ENCODE data around the gene ACSS1. TPM values are rescaled to one million over a fixed set of nuclear protein-coding genes. Genes with fewer than 3 reads are reported as not detected.

Gene ACSS1
- total RNA-seq, 1 experiment from 2014 or later = 12.8 TPM

DNA sequence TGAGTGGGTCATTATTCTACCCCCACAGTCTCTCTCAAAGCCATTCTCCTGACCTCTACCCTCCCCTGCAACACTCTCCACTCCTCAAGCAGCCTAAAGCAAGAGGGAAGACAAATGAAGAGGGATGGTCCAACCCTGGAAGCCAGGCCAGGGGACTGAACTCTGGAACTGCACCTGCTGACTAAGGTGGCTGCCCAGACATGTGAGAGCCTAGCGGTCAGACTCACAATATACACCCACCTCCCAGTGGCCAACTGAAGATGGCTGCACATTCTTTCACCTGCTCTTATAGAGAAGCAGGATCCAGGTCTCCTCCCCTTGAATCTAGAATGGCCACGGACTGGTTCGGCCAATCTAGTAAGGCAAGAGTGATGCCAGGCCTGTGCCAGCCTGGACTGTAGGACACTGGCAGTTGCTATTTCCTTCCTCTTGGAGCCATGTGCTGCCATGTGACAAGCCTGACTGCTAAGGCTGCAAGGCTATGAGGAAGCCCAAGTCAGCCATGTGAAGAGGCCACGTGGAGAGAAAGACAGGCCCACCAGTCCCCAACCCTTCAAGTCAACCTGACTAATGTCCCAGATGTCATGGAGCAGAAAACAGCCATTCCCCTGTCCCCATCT is 31.8 kb downstream of the ACSS1 start:
- Histone ChIP-seq H3K27me3 (ENCODE audit: insufficient read depth, low read depth) (no peaks in the 10 kb centered on the region), H3K9me3 (ENCODE audit: insufficient read depth, low read depth) (no peaks in the 10 kb centered on the region), H3K79me2 (ENCODE audit: low read depth) (no peaks in the 10 kb centered on the region), H3K36me3 (ENCODE audit: low read depth) (no peaks in the 10 kb centered on the region), H3K27ac (no peak overlapping the region), H3F3A (ENCODE audit: insufficient read depth, low read depth) (peaks cover 10% of the 10 kb centered on the region; the same call in 1 of the 2 replicates), H3K4me3 (no peak overlapping the region), H3K4me2 (no peak overlapping the region), H3K4me1 (replicated peaks; ENCODE audit: insufficient read depth) (peaks cover 15% of the 10 kb centered on the region), H3K9me2 (ENCODE audit: insufficient read depth) (no peaks in the 10 kb centered on the region), H2AFZ (no peak overlapping the region), H4K20me1 (ENCODE audit: insufficient read depth) (no peaks in the 10 kb centered on the region)
- intact Hi-C loops (cut with micrococcal nuclease; ENCODE audit: unreplicated experiment) = no loop called here
- BruUV-seq (replicated peaks) = no TSS peak
- TF ChIP-seq, protein P1, sequence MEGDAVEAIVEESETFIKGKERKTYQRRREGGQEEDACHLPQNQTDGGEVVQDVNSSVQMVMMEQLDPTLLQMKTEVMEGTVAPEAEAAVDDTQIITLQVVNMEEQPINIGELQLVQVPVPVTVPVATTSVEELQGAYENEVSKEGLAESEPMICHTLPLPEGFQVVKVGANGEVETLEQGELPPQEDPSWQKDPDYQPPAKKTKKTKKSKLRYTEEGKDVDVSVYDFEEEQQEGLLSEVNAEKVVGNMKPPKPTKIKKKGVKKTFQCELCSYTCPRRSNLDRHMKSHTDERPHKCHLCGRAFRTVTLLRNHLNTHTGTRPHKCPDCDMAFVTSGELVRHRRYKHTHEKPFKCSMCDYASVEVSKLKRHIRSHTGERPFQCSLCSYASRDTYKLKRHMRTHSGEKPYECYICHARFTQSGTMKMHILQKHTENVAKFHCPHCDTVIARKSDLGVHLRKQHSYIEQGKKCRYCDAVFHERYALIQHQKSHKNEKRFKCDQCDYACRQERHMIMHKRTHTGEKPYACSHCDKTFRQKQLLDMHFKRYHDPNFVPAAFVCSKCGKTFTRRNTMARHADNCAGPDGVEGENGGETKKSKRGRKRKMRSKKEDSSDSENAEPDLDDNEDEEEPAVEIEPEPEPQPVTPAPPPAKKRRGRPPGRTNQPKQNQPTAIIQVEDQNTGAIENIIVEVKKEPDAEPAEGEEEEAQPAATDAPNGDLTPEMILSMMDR (conservative IDR thresholded peaks at IDR 0.05) = no peak
- TF ChIP-seq EZH2 (IDR thresholded peaks at IDR 0.05; ENCODE audit: low read depth) = no peak
- DNase-seq = no peak
- ChIA-PET POLR2A (ENCODE audit: unreplicated experiment) (no interaction called here), CTCF (no interaction called here)

DNA sequence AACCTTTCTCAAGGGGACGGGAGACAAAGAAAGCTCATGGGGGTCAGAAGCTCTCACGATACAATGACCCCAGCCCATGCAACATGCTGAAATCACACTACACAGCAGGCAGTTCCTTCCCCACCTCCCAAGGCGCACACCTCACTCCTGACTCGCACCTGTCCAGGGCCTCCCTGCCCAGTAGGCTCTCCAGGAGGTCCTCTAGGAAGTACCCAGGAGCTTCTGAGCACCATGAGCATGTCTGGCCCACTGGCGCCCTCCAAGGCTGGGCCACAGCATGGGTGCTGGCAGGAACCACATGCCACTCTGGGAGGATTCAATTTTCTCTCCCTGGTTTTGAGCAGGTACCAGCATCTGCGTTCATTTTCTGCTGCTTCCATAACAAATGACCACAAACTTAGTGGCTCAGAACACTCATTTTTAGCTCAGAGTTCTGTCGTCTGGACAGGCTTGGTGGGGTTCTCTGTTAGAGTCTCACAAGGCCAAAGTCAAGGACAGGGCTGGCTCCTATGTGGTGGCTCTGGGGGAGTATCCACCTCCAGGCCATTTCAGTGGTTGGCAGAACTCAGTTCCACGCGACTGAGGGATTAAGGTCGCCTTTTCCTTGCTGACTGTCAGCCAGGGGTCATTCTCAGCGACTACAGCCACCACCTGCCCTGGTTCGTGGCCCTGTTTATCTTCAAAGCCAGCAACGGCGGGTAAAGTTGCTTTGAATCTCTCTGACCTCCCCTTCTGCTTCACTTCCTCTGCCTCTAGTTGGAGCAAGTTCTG is 32.7 kb downstream of the ACSS1 start:
- CTCF ChIA-PET = no interaction called here
- H3K27ac ChIP-seq = no peak overlapping the region
- H3K4me1 ChIP-seq (replicated peaks; ENCODE audit: insufficient read depth) = peaks cover 15% of the 10 kb centered on the region

DNA sequence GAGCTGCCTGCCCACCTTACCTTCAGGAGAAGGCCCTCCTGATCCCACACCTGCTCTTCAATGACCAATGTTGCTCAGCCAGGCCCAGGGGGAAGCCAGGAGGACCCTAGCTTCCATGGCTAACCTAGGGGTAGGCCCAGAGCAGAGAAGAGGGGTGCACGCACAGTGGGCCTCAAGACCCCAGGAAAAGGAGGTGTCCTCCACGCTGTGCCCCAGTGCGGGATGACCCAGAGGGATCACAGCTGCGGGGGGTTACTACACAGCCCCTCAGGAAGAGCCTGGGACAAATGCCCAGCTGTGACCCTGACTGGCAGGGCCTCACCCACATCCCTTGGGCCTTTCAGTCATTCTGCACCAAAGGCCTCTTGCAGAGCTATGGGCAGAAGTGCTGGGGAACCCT is 33.8 kb downstream of the ACSS1 start:
- Histone ChIP-seq H2AFZ (no peak overlapping the region), H3K9me3 (ENCODE audit: insufficient read depth, low read depth) (no peaks in the 10 kb centered on the region), H3K4me1 (replicated peaks; ENCODE audit: insufficient read depth) (peaks cover 17% of the 10 kb centered on the region), H4K20me1 (ENCODE audit: insufficient read depth) (no peaks in the 10 kb centered on the region), H3K36me3 (ENCODE audit: low read depth) (no peaks in the 10 kb centered on the region), H3K27ac (no peak overlapping the region), H3F3A (ENCODE audit: insufficient read depth, low read depth) (peaks cover 11% of the 10 kb centered on the region; the same call in 1 of the 2 replicates), H3K79me2 (ENCODE audit: low read depth) (no peaks in the 10 kb centered on the region), H3K4me3 (no peak overlapping the region), H3K27me3 (ENCODE audit: insufficient read depth, low read depth) (no peaks in the 10 kb centered on the region), H3K4me2 (no peak overlapping the region), H3K9me2 (ENCODE audit: insufficient read depth) (no peaks in the 10 kb centered on the region)
- POLR2A ChIA-PET (ENCODE audit: unreplicated experiment) = no interaction called here
- TF ChIP-seq, protein P1 (conservative IDR thresholded peaks at IDR 0.05) = no peak
- no peak for TF ChIP-seq EZH2 (IDR thresholded peaks at IDR 0.05; ENCODE audit: low read depth)
- DNase-seq = no peak
- intact Hi-C loops (cut with micrococcal nuclease; ENCODE audit: unreplicated experiment) = no loop called here
- no TSS peak for BruUV-seq (replicated peaks)
- CTCF ChIA-PET = no interaction called here

More for the DNA sequence above, 32.7 kb downstream of the ACSS1 start:
- intact Hi-C loops (cut with micrococcal nuclease; ENCODE audit: unreplicated experiment) = no loop called here
- H2AFZ ChIP-seq = no peak overlapping the region
- no peak for TF ChIP-seq EZH2 (IDR thresholded peaks at IDR 0.05; ENCODE audit: low read depth)
- TF ChIP-seq, protein P1 (conservative IDR thresholded peaks at IDR 0.05) = no peak
- H3K27me3 ChIP-seq (ENCODE audit: insufficient read depth, low read depth) = no peaks in the 10 kb centered on the region
- no peak overlapping the region for H3K4me3 ChIP-seq
- H3K79me2 ChIP-seq (ENCODE audit: low read depth) = no peaks in the 10 kb centered on the region
- peaks cover 10% of the 10 kb centered on the region; the same call in 1 of the 2 replicates for H3F3A ChIP-seq (ENCODE audit: insufficient read depth, low read depth)
- no peak overlapping the region for H3K4me2 ChIP-seq
- H3K9me3 ChIP-seq (ENCODE audit: insufficient read depth, low read depth) = no peaks in the 10 kb centered on the region
- H4K20me1 ChIP-seq (ENCODE audit: insufficient read depth) = no peaks in the 10 kb centered on the region
- H3K9me2 ChIP-seq (ENCODE audit: insufficient read depth) = no peaks in the 10 kb centered on the region
- no peak for DNase-seq
- BruUV-seq (replicated peaks) = no TSS peak
- no peaks in the 10 kb centered on the region for H3K36me3 ChIP-seq (ENCODE audit: low read depth)
- POLR2A ChIA-PET (ENCODE audit: unreplicated experiment) = interaction anchor here (0.5 kb wide), 1 partner anchor 227 kb away, joined by 6 read pairs; no protein-coding TSS in a partner anchor
